ENCODE measurements around the gene IFNAR1.
A peak's percentile ranks its signal among the peaks of the same experiment; 100 is the strongest.
"Not testable (repeated sequence)": the region's sequence is repeated elsewhere in the genome, so short reads cannot be mapped to it uniquely, and the experiment has no call there.

The IFNAR1 gene

GRCh38 chr21:33308586-33309490 lies 15.9 kb upstream of the IFNAR1 start:
- no peak for DNase-seq (ENCODE audit: low read depth in 2 of 2)

DNA sequence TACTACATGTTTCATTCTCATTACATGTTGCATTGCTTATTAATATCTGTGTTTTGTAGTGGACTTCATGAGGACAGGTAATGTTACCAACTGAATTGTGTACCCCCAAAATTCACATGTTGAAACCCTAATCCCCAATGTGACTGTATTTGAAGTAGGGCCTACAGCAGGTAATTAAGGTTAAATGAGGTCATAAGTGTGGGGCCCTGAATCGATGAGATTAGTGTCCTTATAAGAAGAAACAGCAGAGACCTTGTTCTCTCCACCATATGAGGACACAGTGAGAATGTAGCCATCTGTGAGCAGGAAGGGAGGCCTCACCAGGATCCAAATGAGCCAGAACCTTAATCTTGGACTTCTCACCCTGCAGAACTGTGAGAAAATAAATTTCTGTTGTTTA lies 15.0 kb upstream of the IFNAR1 start:
- DNase-seq (ENCODE audit: low read depth in 2 of 2), result no peak

- no peak for DNase-seq (ENCODE audit: low read depth in 2 of 2)
These were observed 12.6 kb upstream of the IFNAR1 start for GRCh38 chr21:33312121-33312520.

DNA sequence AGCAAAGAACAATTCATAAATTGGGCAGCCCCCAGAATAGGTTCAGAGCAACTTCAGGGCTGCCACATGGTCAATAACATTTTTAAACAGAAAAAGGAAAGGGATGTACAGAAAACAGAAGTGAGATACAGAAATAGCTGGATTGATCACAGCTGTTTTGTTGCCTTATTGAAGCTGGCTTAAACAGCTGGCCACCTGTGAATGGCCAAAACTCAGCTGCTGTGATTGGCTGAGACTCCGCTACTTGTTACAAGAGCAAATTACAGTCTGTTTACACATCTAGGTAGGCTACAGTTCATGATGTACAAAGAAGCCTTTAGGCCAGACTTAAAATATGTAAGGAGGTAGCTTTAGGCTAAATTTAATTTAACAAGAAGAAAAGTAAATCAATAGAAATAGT lies 11.6 kb upstream of the IFNAR1 start:
- DNase-seq (ENCODE audit: low read depth in 2 of 2), result no peak

GRCh38 chr21:33313611-33314010 lies 11.2 kb upstream of the IFNAR1 start:
- DNase-seq (ENCODE audit: low read depth in 2 of 2), result no peak

GRCh38 chr21:33314111-33314510 lies 10.7 kb upstream of the IFNAR1 start:
- DNase-seq (ENCODE audit: low read depth in 2 of 2), result no peak

DNA sequence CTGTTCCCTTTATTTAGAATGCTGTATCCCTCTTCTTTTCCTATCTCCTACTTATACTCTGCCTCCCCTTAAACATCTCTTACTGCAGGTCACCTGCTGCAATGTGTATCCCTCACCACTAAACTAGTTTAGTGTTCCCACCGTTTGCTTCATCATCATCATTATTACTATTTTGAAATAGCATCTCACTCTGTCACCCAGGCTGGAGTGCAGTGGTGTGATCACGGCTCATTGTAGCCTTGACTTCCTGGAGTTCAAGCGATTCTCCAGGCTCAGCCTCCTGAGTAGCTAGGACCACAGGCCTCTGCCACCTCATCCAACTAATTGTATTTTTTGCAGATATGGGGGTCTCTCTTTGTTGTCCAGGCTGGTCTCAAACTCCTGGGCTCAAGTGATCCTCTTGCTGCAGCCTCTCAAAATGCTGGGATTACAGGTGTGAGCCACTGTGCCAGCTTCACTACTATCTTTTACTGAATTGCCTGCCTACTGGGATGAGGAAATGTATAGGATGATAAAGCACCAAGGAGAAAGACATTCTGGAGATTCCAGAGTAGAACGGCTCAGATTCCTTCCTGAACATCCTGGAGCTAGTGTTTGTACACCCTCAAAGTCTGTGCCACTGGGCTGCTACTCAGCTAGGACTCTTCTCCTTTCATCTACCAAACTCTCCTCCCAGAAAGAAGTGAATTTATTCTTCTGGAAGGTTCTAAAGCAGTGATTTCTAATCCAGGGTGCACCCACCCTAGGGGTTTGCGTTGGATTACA lies 8.6 kb upstream of the IFNAR1 start:
- no peak for DNase-seq (ENCODE audit: low read depth in 2 of 2)

DNA sequence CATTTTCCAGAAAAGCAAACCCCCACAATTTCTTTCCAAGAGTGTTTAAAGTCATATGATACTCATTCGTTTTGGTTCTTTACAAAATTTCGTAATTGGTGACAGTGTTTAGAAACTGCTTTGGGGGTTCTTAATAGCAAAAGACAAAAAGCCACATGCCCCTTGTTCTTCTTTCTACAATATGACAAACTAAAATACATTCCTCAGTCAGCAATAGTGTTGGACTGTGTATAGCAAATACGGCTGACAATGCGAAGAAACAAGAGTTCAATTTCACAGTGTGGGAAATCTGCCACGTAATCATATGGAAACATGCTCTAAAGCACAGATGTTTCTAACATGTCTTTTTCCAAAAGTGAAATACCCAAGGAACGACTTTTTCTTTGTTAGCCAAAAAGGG lies 7.6 kb upstream of the IFNAR1 start:
- DNase-seq (ENCODE audit: low read depth in 2 of 2), result no peak

GRCh38 chr21:33317786-33318486 lies 6.8 kb upstream of the IFNAR1 start:
- DNase-seq (ENCODE audit: low read depth in 2 of 2), result no peak

DNA sequence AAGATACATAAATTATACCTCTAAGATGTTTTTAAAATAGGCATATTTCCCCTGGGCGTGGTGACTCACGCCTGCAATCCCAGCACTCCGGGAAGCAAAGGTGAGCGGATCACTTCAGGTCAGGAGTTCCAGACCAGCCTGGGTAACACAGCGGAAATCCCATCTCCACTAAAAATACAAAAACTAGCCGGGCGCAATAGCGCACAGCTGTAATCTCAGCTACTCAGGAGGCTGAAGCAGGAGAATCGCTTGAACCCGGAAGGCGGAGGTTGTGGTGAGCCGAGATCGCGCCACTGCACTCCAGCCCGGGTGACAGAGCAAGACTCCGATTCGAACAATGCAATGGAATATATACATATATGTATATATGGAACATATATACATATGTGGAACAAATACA lies 3.8 kb upstream of the IFNAR1 start:
- not testable (repeated sequence) for DNase-seq (ENCODE audit: low read depth in 2 of 2)

DNA sequence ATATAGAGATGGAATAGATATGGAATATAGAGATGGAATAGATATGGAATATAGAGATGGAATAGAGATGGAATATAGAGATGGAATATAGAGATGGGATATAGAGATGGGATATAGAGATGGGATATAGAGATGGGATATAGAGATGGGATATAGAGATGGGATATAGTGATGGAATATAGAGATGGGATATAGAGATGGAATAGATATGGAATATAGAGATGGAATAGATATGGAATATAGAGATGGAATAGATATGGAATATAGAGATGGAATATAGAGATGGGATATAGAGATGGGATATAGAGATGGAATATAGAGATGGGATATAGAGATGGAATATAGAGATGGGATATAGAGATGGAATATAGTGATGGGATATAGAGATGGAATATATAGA lies 1.2 kb upstream of the IFNAR1 start:
- DNase-seq (ENCODE audit: low read depth in 2 of 2), result not testable (repeated sequence)

- peak; percentile 44 for DNase-seq (ENCODE audit: low read depth in 2 of 2)
These were observed 675 bp downstream of the IFNAR1 start for GRCh38 chr21:33325222-33326067.

DNA sequence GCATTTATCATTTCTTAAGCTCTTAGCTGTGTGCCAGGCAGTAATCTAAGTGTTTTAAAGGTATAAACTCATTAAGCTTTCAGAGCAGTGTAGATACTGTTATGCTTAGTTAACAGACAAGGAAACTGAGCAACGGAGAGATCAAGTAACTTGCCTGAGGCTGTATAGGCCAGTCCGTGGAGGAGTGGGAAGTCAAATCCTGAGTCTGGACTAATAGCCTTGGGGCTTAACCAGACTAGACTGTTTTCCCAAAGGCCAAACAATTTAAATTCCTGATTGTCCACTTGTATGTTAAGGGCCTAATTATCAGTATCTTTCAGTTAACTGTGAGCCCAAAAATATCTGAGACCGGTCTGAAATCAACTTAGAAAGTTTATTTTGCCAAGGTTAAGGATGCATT lies 2.6 kb downstream of the IFNAR1 start:
- no peak for DNase-seq (ENCODE audit: low read depth in 2 of 2)

DNA sequence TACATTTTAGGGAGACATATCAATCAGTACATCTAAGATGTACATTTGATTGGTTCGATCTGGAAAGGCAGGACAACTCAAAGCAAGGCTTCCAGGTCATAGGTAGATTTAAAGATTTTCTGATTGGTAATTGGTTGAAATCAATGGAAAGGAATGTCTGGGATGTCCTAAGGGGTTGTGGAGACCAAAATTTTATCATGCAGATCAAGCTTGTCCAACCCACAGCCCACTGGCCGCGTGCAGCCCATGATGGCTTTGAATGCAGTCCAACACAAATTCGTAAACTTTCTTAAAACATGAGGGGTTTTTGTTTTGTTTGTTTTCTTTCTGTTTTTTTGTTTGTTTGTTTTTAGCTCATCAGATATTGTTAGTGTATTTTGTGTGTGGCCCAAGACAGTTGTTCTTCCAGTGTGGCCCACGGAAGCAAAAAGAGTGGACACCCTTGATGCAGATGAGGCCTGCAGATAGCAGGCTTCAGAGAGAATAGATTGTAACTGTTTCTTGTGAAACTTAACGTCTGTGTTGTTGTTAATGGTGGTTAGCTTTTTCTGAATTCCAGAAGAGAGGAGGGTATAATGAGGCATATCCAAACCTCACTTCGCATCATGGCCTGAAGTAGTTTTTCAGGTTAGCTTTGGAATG lies 3.1 kb downstream of the IFNAR1 start:
- DNase-seq (ENCODE audit: low read depth in 2 of 2), result no peak

- no peak for DNase-seq (ENCODE audit: low read depth in 2 of 2)
These were observed 6.0 kb downstream of the IFNAR1 start for GRCh38 chr21:33330726-33331125.

- DNase-seq (ENCODE audit: low read depth in 2 of 2), result no peak
These were observed 7.4 kb downstream of the IFNAR1 start for GRCh38 chr21:33332143-33332542.

- no peak for DNase-seq (ENCODE audit: low read depth in 2 of 2)
These were observed 9.4 kb downstream of the IFNAR1 start for GRCh38 chr21:33334191-33334590.

DNA sequence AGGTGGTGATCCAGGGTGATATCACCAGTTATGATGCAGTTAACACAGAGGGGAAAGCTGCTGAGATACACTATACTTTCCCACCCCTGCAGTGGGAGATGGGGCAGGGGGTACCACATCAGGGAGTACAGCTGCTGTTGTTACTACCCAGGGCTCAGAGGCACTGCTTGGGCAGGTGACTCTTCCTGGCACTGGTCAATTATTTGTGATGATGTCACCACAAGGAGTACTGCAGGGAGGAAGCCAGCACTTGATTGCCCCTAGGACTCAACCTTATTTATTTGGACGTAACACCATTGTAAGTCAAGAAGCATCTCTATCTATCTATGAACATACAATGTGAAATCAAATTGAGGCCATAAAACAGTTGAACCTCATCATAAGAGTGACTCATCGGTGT lies 10.1 kb downstream of the IFNAR1 start:
- DNase-seq (ENCODE audit: low read depth in 2 of 2), result no peak

DNA sequence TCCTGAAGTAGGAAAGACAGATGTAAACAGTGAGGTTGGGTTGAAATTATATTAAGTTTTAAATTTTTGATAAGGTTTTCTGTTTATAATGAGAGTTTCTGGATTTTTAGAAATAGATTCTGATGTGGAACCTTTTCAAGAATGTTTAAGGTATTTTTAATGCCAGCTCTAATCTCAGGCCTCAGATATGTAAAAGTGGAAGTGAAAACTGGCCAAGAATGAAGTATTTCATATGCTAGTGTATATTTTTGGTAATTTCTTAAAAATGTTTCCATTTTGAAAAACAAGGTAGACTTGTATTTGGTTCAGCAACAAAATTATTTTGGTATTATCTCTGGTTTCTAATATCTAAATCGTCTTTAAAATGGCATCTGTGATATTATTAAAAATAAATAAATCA lies 14.4 kb downstream of the IFNAR1 start:
- DNase-seq (ENCODE audit: low read depth in 2 of 2), result no peak

DNA sequence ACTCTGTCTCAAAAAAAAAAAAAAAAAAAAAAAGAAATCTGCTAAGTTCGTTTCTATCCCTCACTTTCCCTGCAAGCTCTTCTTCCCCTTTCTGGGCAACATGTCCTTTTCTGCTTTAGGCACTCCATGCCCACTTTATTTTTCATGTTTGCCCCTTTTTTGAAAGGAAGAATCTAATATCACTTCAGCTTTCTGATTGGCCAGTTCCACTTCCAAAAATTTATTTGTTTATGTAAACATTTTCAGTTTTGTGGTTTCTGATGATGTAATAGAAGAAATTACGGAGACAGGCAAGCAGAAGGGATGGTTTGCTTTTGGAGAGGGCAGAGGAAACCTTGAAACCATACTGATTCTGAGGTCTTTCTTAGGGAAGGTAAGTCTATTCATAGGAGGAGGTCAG lies 15.1 kb downstream of the IFNAR1 start:
- DNase-seq (ENCODE audit: low read depth in 2 of 2), result no peak

GRCh38 chr21:33345751-33346238 lies 21.0 kb downstream of the IFNAR1 start:
- DNase-seq (ENCODE audit: low read depth in 2 of 2), result no peak

Measured in activated CD8-positive, alpha-beta memory T cell treated with anti-CD3 and anti-CD28 coated beads for 4 hours (primary cell).